Measurements from ENCODE around the gene GLOD5. TPM values are rescaled to one million over a fixed set of nuclear protein-coding genes. Genes with fewer than 3 reads are reported as not detected.

The GLOD5 gene
- total and polyA plus RNA-seq, 11 donors, result not detected

DNA sequence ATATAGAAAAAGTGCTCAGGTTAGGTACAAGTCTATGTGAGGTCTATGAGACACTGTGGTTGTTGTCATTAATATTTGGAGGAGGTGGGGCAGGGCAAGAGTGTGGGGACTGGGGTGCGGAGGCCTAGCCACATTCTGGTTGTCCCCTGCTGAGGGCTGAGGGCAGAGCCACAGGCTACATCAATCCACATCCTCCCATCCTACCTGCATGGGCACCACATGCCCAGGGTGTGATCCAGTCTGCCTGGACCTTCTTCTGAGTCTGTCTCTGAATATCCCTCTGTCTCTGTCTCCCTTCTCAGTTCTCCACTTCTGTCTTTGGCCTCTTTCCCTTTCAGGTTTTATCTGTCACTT is 23.6 kb downstream of the GLOD5 start:
- H3K4me1 ChIP-seq, result no peaks in the 10 kb centered on the region
- no peak overlapping the region for H3K27ac ChIP-seq
- H3K36me3 ChIP-seq, result no peaks in the 10 kb centered on the region
- H3K9me3 ChIP-seq, result no peaks in the 10 kb centered on the region
- ATAC-seq (no peak), DNase-seq (no peak)
- H3K27me3 ChIP-seq, result peaks cover 0 to 40% (median 0%) of the 10 kb centered on the region in 9 donors
- TF ChIP-seq CTCF (IDR thresholded peaks at IDR 0.05) (no peak), POLR2A (IDR thresholded peaks at IDR 0.05) (no peak)
- WGBS, 4 donors, result 73 to 92% (median 80%) methylated on average over 1 of the region's 1 CpG
- no peak overlapping the region for H3K4me3 ChIP-seq
- intact Hi-C loops (cut with DNase I), result no loop called here

DNA sequence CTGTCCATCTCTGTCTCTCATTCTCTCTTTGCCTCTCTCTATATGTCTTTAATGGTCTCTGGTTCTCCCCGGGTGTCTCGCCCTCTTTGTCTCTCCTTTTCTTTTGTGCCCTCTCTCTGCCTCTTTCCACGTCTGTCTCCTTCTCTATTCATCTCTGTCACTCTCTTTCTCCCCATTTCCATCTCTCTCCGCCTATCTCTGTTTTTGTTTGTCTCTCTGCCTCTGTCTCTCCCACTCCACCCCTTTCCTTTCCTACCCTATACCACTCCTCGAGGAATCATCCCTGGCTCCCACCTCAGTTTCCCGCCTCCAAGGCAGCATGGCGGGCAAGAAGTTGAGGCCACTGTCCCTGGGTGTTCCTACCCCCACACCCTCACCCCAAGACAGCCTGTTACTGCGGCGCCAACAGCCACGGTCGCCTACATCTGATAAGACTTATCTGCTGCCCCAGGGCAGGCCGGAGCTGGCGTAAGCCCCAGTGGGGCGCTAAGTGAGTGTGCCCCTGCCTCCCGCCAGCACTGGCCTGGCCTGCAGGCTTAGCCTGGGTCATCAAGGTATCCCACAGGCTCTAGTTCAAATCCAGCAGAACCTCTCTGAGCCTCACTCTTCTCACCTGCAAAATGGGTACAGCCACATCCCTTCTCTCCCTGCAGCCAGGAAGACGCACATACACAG is 24.1 kb downstream of the GLOD5 start:
- WGBS, 4 donors, result 67 to 73% (median 71%) methylated on average over 16 of the region's 16 CpGs
- H3K4me3 ChIP-seq, result no peak overlapping the region
- TF ChIP-seq POLR2A (IDR thresholded peaks at IDR 0.05), result no peak
- TF ChIP-seq CTCF (IDR thresholded peaks at IDR 0.05), result no peak
- intact Hi-C loops (cut with DNase I), result no loop called here
- H3K27ac ChIP-seq, result no peak overlapping the region
- peaks cover 0 to 39% (median 0%) of the 10 kb centered on the region in 9 donors for H3K27me3 ChIP-seq
- ATAC-seq (no peak), DNase-seq (no peak)
- H3K9me3 ChIP-seq, result no peaks in the 10 kb centered on the region
- no peaks in the 10 kb centered on the region for H3K36me3 ChIP-seq
- no peaks in the 10 kb centered on the region for H3K4me1 ChIP-seq

DNA sequence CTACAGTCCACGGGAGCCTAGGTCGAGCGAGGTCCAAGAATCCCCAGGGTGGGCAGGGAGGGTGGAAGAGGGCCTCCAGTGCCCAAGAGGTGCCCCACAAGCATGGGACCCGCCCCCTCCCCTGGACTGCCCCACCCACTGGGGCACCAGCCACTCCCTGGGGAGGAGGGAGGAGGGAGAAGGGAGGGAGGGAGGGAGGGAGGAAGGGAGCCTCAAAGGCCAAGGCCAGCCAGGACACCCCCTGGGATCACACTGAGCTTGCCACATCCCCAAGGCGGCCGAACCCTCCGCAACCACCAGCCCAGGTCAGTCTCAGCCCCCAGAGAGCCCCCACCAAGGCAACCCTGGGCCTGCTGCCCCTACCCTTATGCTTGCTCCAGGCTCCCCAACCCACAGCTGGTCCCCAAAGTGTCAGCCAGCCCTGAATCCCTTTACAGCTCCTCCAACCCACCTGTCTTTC is 24.8 kb downstream of the GLOD5 start, which contains the start of gene GATA1:
GATA1 (plus strand) TSS at position 250 of the 460 bp plus-strand sequence. CDS start 4,520 bp downstream, outside the sequence.
- no peak for DNase-seq
- Histone ChIP-seq H3K4me1 (no peaks in the 10 kb centered on the region), H3K36me3 (no peaks in the 10 kb centered on the region), H3K27ac (no peak within 1 kb of the TSS), H3K27me3 (peaks cover 0 to 39% (median 0%) of the 10 kb centered on the region in 9 donors), H3K9me3 (no peaks in the 10 kb centered on the region), H3K4me3 (no peak within 1 kb of the TSS)
- intact Hi-C loops (cut with DNase I), result no loop called here
- ATAC-seq, result no peak
- no peak for TF ChIP-seq CTCF (IDR thresholded peaks at IDR 0.05)
- TF ChIP-seq POLR2A (IDR thresholded peaks at IDR 0.05), result no peak
- WGBS, 4 donors, result 62 to 92% (median 79%) methylated on average over 6 to 7 of the region's 7 CpGs

DNA sequence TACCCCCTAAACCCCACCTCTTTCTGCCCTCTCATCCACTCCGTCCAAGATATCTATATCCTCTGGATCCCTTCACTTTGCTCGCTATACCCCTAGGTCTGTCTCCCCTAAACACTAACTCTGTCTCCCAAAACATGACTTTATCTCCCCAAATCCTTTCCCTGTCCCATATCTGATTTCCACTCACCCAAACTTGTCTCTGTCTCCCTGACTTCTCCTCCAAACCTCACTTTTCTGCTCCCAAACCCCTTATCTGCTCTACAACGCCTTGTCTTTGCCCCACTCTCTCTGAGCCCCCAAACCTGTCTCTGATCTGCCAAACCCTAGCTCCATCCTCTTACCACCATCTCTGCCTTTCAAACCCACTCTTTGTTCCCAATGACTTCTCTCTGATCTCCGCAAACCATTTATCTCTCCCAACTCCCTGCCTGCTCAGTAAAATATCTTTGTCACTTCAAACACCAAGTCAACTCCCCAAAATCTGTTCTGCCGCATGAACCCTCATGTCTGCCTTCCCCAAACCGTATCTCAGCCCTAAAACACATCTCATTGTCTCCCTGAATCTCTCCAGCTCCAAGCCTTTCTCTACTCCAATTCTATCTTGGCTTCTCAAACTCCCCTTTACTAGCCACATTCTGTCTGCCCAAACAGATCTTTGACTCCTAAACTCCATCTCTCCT is 25.4 kb downstream of the GLOD5 start:
- no peak for DNase-seq
- ATAC-seq, result no peak
- intact Hi-C loops (cut with DNase I), result no loop called here
- H3K4me1 ChIP-seq, result no peaks in the 10 kb centered on the region
- no peak for TF ChIP-seq POLR2A (IDR thresholded peaks at IDR 0.05)
- TF ChIP-seq CTCF (IDR thresholded peaks at IDR 0.05), result no peak
- H3K4me3 ChIP-seq, result no peak overlapping the region
- H3K27ac ChIP-seq, result no peak overlapping the region
- peaks cover 0 to 39% (median 0%) of the 10 kb centered on the region in 9 donors for H3K27me3 ChIP-seq
- H3K36me3 ChIP-seq, result no peaks in the 10 kb centered on the region
- no peaks in the 10 kb centered on the region for H3K9me3 ChIP-seq
- WGBS, 4 donors, result 55 to 61% (median 59%) methylated on average over 6 of the region's 6 CpGs
